SIG-M5 treated with dmso at 0.1 percent for 504 hours (cell line): ENCODE results near the gene DIDO1.
A peak's percentile ranks its signal among the peaks of the same experiment; 100 is the strongest.
"Not testable (repeated sequence)": the region's sequence is repeated elsewhere in the genome, so short reads cannot be mapped to it uniquely, and the experiment has no call there.

Source experiments
- DNase-seq: peaks from one replicate; lab custom pipeline; 2025; ENCODE audit not compliant: unreplicated experiment; lab: John Stamatoyannopoulos, UW

DIDO1 gene

DNA sequence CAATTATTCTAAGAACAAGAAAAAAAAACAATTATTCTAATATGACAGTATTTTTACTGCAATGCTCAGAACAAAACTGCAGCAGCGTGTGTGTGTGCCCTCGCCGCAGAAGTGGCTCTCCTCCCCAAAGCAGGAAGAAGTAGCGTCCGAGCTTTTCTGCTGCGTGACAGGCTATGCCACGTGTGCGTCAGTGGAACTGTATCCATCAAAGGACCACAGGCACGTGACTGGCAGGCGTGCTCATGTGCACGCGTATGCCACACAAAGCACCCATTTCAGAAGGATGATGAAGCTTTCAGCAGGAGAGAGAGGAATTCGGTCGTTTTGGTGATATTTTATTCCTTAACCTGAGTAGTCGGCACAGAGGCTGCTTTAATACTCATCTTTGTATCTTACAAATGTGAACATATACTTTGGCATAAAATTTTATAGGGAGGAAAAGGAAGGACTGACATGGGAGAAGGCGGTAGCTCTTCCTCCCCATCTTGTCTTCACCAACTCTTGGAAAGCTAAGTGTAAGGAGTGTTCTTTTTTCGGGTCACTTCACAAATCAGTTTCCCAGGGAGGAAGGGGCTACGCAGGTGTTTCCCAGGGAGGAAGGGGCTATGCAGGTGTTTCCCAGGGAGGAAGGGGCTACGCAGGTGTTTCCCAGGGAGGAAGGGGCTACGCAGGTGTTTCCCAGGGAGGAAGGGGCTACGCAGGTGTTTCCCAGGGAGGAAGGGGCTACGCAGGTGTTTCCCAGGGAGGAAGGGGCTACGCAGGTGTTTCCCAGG, 68.1 kb downstream of the DIDO1 start:
- DNase-seq, result no peak

DNA sequence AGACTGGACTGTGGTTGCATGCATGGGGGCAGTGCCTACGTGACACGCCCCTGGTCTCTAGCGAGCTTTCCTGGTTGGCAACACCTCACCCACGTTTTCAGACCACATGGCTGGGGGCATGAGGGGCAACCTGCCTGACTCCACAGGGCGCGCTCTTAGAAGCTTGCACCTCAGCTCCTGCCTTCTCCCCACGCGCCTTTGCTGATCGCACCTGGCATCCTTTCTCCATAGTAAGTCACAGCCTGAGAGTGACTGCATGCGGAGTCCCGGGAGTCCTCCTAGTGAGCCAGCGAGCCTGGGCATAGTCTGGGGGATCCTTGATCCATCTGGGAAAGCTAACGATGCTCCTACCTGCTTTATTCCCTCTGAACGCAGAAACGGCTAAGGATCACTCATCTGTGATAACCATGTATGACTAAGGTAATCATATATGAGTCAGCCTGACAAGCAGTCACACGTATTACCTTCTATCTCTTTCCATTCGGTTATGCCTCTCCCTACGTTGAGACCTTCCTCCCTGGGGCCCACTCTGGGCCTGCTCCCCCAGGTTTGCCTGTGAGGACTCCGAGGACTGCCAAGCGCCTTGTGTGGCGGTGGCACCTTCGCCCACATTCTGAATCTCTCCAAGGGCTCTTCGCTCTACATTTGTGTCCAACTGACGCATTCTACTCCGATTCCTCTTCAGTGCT, 69.2 kb downstream of the DIDO1 start:
- no peak for DNase-seq

GRCh38 chr20:62855120-62855519, 71.2 kb downstream of the DIDO1 start:
- no peak for DNase-seq

- DNase-seq, result no peak
Observed at GRCh38 chr20:62854121-62854520, 72.2 kb downstream of the DIDO1 start.

- not testable (repeated sequence) for DNase-seq
Observed at GRCh38 chr20:62853304-62853703, 73.0 kb downstream of the DIDO1 start.

DNA sequence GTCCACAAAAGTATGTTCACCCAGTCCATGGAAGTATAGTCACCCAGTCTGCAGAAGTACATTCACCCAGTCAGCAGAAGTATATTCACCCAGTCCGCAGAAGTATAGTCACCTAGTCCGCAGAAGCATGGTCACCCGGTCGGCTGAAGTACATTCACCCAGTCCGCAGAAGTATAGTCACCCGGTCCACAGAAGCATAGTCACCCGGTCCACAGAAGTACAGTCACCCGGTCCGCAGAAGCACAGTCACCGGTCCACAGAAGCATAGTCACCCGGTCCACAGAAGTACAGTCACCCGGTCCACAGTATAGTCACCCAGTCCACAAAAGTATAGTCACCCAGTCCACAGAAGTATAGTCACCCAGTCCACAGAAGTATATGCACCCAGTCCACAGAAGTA, 73.5 kb downstream of the DIDO1 start:
- DNase-seq, result no peak

DNA sequence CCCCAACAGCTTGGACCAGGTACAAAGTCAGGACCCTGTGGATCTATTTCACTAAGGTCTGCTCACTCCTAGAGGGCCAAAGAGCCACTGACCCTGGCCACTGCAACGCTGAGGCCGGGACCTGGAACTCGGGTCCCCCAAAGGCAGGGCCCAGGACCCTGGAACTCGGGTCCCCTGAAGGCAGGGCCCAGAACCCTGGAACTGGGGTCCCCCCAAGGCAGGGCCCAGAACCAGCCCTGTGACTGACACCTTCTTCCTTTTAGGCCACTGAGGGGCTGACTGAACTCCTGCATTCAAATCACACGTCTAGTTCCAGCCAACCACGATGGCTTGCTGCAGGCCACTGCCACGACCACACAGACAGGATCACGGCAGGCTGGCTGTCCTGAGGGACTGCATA, 74.1 kb downstream of the DIDO1 start:
- DNase-seq, result no peak

DNA sequence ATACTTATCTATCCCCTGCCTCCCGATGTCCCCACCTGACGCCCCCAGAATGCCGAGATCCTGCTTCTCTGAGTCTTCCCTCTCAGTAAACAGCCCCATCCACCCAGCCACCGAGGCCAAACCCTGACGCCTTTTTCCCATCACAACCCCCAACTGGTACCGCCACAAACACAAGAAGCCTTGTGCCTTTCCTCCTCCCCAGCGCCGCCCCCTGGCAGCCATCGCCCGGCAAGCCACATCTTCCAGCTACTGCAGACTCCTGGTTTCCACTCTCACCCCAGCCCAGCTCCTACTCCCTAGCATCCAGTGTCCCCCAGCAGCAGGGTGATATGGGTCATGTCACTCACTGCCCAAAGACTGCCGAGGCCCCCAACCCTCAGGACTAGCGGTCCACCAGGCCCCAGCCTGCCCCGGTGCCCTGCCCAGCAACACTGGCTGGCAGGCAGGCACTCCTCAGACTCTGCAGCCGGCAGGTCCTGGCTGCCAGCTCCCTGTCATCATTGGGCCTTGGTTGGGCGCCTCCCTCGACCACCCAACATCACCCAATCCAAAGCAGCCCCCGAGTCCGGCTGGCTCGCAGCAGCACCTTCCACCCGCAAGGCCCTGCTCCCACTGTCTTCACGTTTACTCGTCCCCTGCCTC, 75.9 kb downstream of the DIDO1 start:
- no peak for DNase-seq

DNA sequence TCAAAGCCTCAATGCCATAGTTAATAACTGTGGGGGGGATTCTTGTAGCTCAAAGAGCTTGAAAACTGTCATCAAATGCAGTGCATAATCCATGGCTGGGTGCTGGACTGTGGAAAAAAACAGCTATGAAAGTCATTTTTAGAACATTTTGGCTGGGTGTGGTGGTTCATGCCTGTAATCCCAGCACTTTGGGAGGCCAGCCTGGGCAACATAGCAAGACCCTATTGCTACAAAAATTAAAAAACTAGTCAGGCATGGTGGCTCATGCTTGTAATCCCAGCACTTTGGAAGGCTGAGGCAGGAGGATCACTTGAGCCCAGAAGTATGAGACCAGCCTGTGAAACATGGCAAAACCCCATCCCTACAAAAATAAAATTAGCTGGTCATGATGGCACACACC, 76.9 kb downstream of the DIDO1 start:
- DNase-seq, result no peak

- DNase-seq, result not testable (repeated sequence)
Observed at GRCh38 chr20:62848917-62849316, 77.4 kb downstream of the DIDO1 start.

DNA sequence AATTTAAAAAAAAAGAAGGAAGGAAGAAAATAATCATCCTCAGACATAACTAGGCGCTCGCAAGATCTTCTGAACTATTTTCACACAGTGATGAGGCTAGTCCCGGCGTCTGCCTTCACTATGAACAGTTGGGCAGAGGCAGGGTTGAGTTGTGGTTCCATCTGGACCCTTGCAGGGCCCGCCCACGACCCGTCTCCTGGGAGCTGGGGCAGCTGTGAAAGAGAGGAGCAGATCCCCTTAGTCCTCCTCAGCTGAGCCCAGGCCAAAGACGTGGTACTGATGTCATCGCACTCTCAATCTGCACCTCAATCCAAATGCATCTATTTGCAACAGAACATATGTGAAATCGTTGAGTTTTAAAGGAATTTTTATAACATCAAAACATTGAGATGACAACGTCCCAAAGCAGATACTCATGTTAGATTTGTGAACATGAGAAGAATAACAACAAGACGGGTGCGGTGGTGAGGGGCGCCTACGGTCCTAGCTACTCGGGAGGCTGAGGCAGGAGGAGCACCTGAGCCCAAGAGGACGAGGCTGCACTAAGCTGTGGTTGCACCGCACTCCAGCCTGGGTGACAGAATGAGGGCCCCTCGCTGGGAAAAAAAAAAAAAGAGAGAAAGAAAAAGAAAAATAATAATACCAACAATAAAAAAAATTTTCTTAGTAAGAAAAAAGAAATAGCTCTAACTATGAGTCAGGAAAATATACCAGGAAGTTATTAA, 80.0 kb downstream of the DIDO1 start:
- no peak for DNase-seq

- DNase-seq, result no peak
Observed at GRCh38 chr20:62845416-62846160, 80.7 kb downstream of the DIDO1 start.

- DNase-seq, result no peak
Observed at GRCh38 chr20:62844182-62844581, 82.1 kb downstream of the DIDO1 start.

DNA sequence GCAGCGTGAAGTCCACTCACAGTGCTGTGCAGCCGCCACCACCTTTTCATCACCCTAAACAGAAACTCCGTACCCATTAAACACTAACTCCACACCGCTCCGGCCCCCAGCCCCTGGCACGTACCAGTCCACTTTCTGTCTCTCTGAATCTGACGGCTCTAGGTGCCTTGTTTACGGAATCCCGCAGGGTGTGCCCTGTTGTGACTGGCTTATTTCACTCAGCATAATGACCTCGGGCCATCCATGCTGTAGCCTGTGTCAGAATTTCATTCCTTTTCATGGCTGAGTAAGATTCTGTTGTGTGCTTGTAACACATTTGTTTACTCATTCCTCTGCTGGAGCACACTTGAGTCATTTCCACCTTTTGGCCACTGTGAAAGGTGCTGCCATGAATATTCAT, 82.6 kb downstream of the DIDO1 start:
- DNase-seq, result no peak

DNA sequence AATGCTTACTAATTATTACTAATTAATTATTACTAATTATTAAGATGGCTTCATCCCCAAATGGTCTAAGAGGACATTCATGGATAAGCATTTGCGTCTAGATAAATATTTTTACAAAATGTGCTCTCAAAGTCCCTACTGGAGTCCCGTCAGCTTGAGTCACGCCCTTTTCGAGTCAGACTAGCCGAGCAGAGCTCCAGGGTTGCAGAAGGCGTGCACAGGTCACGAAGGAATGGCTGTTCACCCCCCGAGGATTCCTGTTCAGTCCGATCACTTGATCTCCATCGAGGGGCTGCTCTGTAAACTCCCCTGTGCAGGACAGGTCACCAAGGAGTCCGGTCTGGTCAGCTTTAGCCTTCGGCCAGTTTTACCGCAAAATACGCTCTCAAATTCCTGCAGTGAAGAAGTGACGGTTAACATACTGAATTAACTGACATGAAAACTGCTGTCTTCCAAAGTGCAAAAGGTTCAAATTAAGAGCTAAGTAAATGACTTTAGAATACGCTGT, 84.5 kb downstream of the DIDO1 start:
- DNase-seq, result no peak

- no peak for DNase-seq
Observed at GRCh38 chr20:62840244-62841197, 85.8 kb downstream of the DIDO1 start.

- DNase-seq, result no peak
Observed at GRCh38 chr20:62839816-62840215, 86.5 kb downstream of the DIDO1 start.

GRCh38 chr20:62839261-62839660, 87.0 kb downstream of the DIDO1 start:
- DNase-seq, result no peak

- peak; percentile 83 for DNase-seq
Observed at GRCh38 chr20:62838128-62838891, 88.0 kb downstream of the DIDO1 start.
